HG03354 (cell line): Measurements from ENCODE around the gene CEP95.

Experiments used
- ATAC-seq: cut with Tn5 transposase; IDR thresholded peaks from one replicate; pipeline ENCODE4 v1.9.1; 2021; ENCODE audit warnings: mild to moderate bottlenecking; ENCODE audit not compliant: unreplicated experiment, poor library complexity, severe bottlenecking

CEP95 gene

GRCh38 chr17:64507413-64507782 is 621 bp downstream of the CEP95 start:
- peak; percentile 28 for ATAC-seq

- ATAC-seq, result no peak
Measured at GRCh38 chr17:64508683-64509082, 1.9 kb downstream of the CEP95 start.

- ATAC-seq, result no peak
Measured at GRCh38 chr17:64509179-64509578, 2.4 kb downstream of the CEP95 start.

GRCh38 chr17:64515419-64515818 is 8.6 kb downstream of the CEP95 start:
- no peak for ATAC-seq

- ATAC-seq, result no peak
Measured at GRCh38 chr17:64515829-64516228, 9.1 kb downstream of the CEP95 start.

- ATAC-seq, result no peak
Measured at GRCh38 chr17:64519601-64520000, 12.8 kb downstream of the CEP95 start.

- ATAC-seq, result no peak
Measured at GRCh38 chr17:64520359-64520758, 13.6 kb downstream of the CEP95 start.

GRCh38 chr17:64527914-64528313 is 21.1 kb downstream of the CEP95 start:
- no peak for ATAC-seq

- ATAC-seq, result no peak
Measured at GRCh38 chr17:64529221-64529620, 22.4 kb downstream of the CEP95 start.

- no peak for ATAC-seq
Measured at GRCh38 chr17:64531955-64532371, 25.2 kb downstream of the CEP95 start.

- no peak for ATAC-seq
Measured at GRCh38 chr17:64532409-64532808, 25.6 kb downstream of the CEP95 start.

GRCh38 chr17:64533784-64534183 is 27.0 kb downstream of the CEP95 start:
- ATAC-seq, result no peak

- no peak for ATAC-seq
Measured at GRCh38 chr17:64534187-64534586, 27.4 kb downstream of the CEP95 start.

GRCh38 chr17:64535357-64535756 is 28.6 kb downstream of the CEP95 start:
- no peak for ATAC-seq

- no peak for ATAC-seq
Measured at GRCh38 chr17:64536913-64537312, 30.1 kb downstream of the CEP95 start.

GRCh38 chr17:64537488-64537887 is 30.7 kb downstream of the CEP95 start:
- ATAC-seq, result no peak

GRCh38 chr17:64538508-64539130 is 31.8 kb downstream of the CEP95 start:
- no peak for ATAC-seq

GRCh38 chr17:64540118-64540776 is 33.5 kb downstream of the CEP95 start:
- ATAC-seq, result no peak

- no peak for ATAC-seq
Measured at GRCh38 chr17:64544742-64545141, 38.0 kb downstream of the CEP95 start.

- no peak for ATAC-seq
Measured at GRCh38 chr17:64546716-64547115, 39.9 kb downstream of the CEP95 start.

- ATAC-seq, result no peak
Measured at GRCh38 chr17:64547319-64547718, 40.5 kb downstream of the CEP95 start.

- ATAC-seq, result no peak
Measured at GRCh38 chr17:64551461-64551860, 44.7 kb downstream of the CEP95 start.
